WTC11 (cell line): Measurements from ENCODE around the gene OGFR.

ENCODE experiments used
- CTCF ChIP-seq: fragments of 200-600 bp; IDR thresholded peaks from 2 replicates; pipeline ENCODE4 v1.8.0; 2022; ENCODE audit warnings: antibody characterized with exemption
- ESRRA ChIP-seq: sonication (generic); formaldehyde crosslinking; IDR thresholded peaks from 2 replicates; pipeline ENCODE4 v1.8.1; 2022; ENCODE audit warnings: mild to moderate bottlenecking, missing genetic modification reagents, borderline replicate concordance
- JUN ChIP-seq: sonication (generic); formaldehyde crosslinking; IDR thresholded peaks from 2 replicates; pipeline ENCODE4 v1.8.0; 2023; ENCODE audit warnings: mild to moderate bottlenecking, missing genetic modification reagents
- SMAD4 ChIP-seq: sonication (generic); formaldehyde crosslinking; IDR thresholded peaks from 2 replicates; pipeline ENCODE4 v1.8.0; 2022; ENCODE audit warnings: mild to moderate bottlenecking, missing genetic modification reagents
- SP1 ChIP-seq: sonication (generic); formaldehyde crosslinking; conservative IDR thresholded peaks from 2 replicates; pipeline ENCODE4 v1.8.1; 2022; ENCODE audit warnings: missing genetic modification reagents

- TF ChIP-seq CTCF (no peak), SMAD4 (CRISPR knock-in tag) (no peak), JUN (CRISPR knock-in tag) (no peak), ESRRA (CRISPR knock-in tag) (no peak), SP1 (CRISPR knock-in tag) (no peak)
These were observed 9.5 kb downstream of the OGFR start for GRCh38 chr20:62814060-62814708.
